GM12875 (cell line): ENCODE measurements around the gene RPS3.

Experiments
- H3K4me3 ChIP-seq: one replicate; pipeline ENCODE4 v1.5.1; 2011; ENCODE audit warnings: low read depth, low read length, control low read depth
- CTCF ChIP-seq: IDR thresholded peaks from 2 replicates; pipeline ENCODE4 v1.5.1; 2011; ENCODE audit warnings: low read depth, mild to moderate bottlenecking, control low read depth, inconsistent platforms, low read length, moderate library complexity, borderline replicate concordance; ENCODE audit not compliant: insufficient read depth

The RPS3 gene

GRCh38 chr11:75454987-75455386, 55.7 kb downstream of the RPS3 start:
- no peak overlapping the region for H3K4me3 ChIP-seq
- no peak for TF ChIP-seq CTCF
